Measurements from ENCODE around the gene CLDN8. TPM values are rescaled to one million over a fixed set of nuclear protein-coding genes. Genes with fewer than 3 reads are reported as not detected.

The CLDN8 gene
- total RNA-seq: under 0.01 TPM in 1 of 2 replicates, not detected in the other

DNA sequence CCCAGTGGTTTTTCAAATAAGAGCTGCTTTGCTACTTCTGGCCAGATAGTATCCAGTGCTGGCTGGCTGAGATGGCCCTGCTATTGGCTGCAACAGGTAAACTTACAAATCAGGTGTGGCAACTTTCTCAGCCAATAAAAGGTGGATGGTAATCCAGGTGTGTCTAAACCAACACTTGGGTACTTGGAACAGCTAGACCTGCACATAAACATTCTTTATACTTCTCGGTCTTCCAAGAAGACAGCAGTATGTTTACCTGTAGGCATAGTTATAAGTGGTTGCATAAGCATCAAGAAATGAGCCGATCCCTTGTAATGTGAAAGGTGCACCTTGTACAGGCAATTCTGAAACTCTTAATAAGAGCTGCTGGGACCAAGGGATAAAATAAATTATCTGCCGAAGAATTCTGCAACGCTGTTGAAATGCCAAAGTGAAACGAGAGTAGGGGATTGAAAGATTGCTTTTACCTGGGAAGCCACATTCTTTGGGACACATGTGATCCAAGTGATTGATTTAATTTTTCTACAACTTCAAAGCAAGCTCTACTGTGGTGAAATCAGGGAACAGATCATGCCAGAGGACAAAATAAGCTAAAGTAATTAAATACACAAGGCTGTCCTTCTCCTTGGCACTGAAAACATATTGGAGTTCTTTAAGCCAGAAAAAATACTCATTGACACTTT lies at the start of gene CLDN8:
TSS of gene CLDN8 (minus strand) at position 57 of the 683 bp plus-strand sequence. CDS start 172 bp downstream, outside the sequence.

DNA sequence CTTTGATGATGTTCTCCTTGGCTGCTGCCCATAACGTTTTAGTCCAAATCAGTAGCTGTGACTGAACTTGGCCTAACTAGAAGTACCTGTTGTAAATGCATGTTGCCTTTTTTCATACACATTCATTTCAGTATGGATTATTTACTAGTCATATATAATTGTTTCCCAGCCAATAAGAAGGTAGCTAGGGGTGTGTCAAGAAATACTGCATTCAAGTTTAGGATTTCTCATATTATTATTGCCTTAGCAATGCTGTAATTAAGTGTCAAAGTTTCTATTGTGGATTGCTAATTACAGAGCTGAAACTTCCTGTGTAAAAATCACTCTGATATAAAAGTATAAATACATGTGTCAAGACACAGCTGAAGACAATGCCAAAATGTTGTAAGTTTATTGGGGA lies 49.2 kb downstream of the CLDN8 start, which contains the start of gene CLDN17:
TSS of gene CLDN17 (minus strand) at position 101 of the 400 bp plus-strand sequence. CDS start 188 bp downstream, outside the sequence.

Other genes starting within 250 kb of the CLDN8 start
- gene CLDN17, start 49.3 kb downstream of the CLDN8 start, total RNA-seq: not detected in 2 replicates
- gene KRTAP24-1, start 66.9 kb upstream of the CLDN8 start, total RNA-seq: not detected in 2 replicates
- not detected in 2 replicates for gene KRTAP25-1, start 73.4 kb upstream of the CLDN8 start, total RNA-seq
- gene KRTAP26-1, start 104.2 kb upstream of the CLDN8 start, total RNA-seq: not detected in 2 replicates
- gene KRTAP27-1, start 121.6 kb upstream of the CLDN8 start, total RNA-seq: not detected in 2 replicates
- gene KRTAP23-1, start 132.5 kb upstream of the CLDN8 start, total RNA-seq: not detected in 2 replicates
- gene KRTAP13-2, start 156.2 kb upstream of the CLDN8 start, total RNA-seq: not detected in 2 replicates
- gene KRTAP13-1, start 179.9 kb upstream of the CLDN8 start, total RNA-seq: not detected in 2 replicates
- not detected in 2 replicates for gene KRTAP13-3, start 209.8 kb upstream of the CLDN8 start, total RNA-seq
- not detected in 2 replicates for gene KRTAP13-4, start 214.1 kb upstream of the CLDN8 start, total RNA-seq
- not detected in 2 replicates for gene KRTAP15-1, start 224.2 kb upstream of the CLDN8 start, total RNA-seq

All from hair follicle dermal papilla cell (primary cell).